IMR-90 (cell line): ENCODE measurements around the gene TMEM63A. TPM values are rescaled to one million over a fixed set of nuclear protein-coding genes. Genes with fewer than 3 reads are reported as not detected.

ENCODE experiments used
- ATAC-seq: fragments of 200-7000 bp; cut with Tn5 transposase; 2 replicates; pipeline ENCODE4 v1.9.1; 2020; ENCODE audit warnings: low read depth, mild to moderate bottlenecking, moderate library complexity
- BruUV-seq: library from RNA; stranded (reverse); fragments of 400-500 nt; replicated peaks from 2 replicates; lab custom pipeline; 2021; lab: Mats Ljungman, UMichigan
- CTCF ChIA-PET: fragments of 300-600 bp; formaldehyde crosslinking; extraction: SDS; loops from one replicate; lab custom pipeline; 2021; ENCODE audit warnings: antibody characterized with exemption; lab: Yijun Ruan, JAX
- POLR2A ChIA-PET: fragments of 300-600 bp; sonication (Branson Sonifier 250); formaldehyde crosslinking; loops from one replicate; lab custom pipeline; 2022; ENCODE audit warnings: antibody characterized with exemption; ENCODE audit not compliant: unreplicated experiment; lab: Charles Lee
- DNase-seq: peaks from one replicate; pipeline ENCODE4 v3.0.0; 2013
- H2AFZ ChIP-seq: replicated peaks from 2 replicates; pipeline ENCODE3; 2013; ENCODE audit warnings: low read length, mild to moderate bottlenecking; ENCODE audit not compliant: poor library complexity
- H2AK5ac ChIP-seq: 2 replicates; pipeline ENCODE4 v1.6.1; 2013; ENCODE audit warnings: low read depth, low read length, inconsistent platforms
- H2AK9ac ChIP-seq: replicated peaks from 2 replicates; pipeline ENCODE3; 2013; ENCODE audit warnings: mild to moderate bottlenecking, low read depth, low read length, moderate library complexity; ENCODE audit not compliant: poor library complexity
- H2BK120ac ChIP-seq: 2 replicates; pipeline ENCODE4 v1.6.1; 2013; ENCODE audit warnings: low read depth, low read length, inconsistent platforms
- H2BK15ac ChIP-seq: 3 replicates; pipeline ENCODE4 v1.6.1; 2013; ENCODE audit warnings: low read depth, low read length, inconsistent platforms
- H2BK20ac ChIP-seq: 2 replicates; pipeline ENCODE4 v1.6.1; 2013; ENCODE audit warnings: low read depth, mild to moderate bottlenecking, inconsistent platforms, low read length, moderate library complexity
- H2BK5ac ChIP-seq: 2 replicates; pipeline ENCODE4 v1.6.1; 2013; ENCODE audit warnings: mild to moderate bottlenecking, low read depth, low read length, inconsistent platforms; ENCODE audit not compliant: poor library complexity, severe bottlenecking
- H3K14ac ChIP-seq: replicated peaks from 2 replicates; pipeline ENCODE4 v1.6.1; 2013; ENCODE audit warnings: low read depth, low read length, inconsistent platforms
- H3K18ac ChIP-seq: 2 replicates; pipeline ENCODE4 v1.6.1; 2013; ENCODE audit warnings: low read depth, low read length, control low read depth
- H3K23ac ChIP-seq: 2 replicates; pipeline ENCODE4 v1.6.1; 2013; ENCODE audit warnings: low read depth, low read length, inconsistent platforms
- H3K27ac ChIP-seq: 2 replicates; pipeline ENCODE4 v1.5.1; 2013; ENCODE audit warnings: mild to moderate bottlenecking, control low read depth, low read length; ENCODE audit not compliant: insufficient read depth
- H3K27me3 ChIP-seq: 2 replicates; pipeline ENCODE4 v1.6.1; 2013; ENCODE audit warnings: low read length; ENCODE audit not compliant: control insufficient read depth, insufficient read depth
- H3K36me3 ChIP-seq: 2 replicates; pipeline ENCODE4 v1.6.1; 2013; ENCODE audit warnings: low read length, mixed read lengths; ENCODE audit not compliant: control insufficient read depth, insufficient read depth
- H3K4ac ChIP-seq: 2 replicates; pipeline ENCODE4 v1.6.1; 2013; ENCODE audit warnings: low read depth, low read length, inconsistent platforms
- H3K4me1 ChIP-seq: 2 replicates; pipeline ENCODE4 v1.6.1; 2013; ENCODE audit warnings: low read length, mixed read lengths; ENCODE audit not compliant: control insufficient read depth, insufficient read depth
- H3K4me2 ChIP-seq: 2 replicates; pipeline ENCODE4 v1.6.1; 2013; ENCODE audit warnings: low read depth, mild to moderate bottlenecking, control low read depth, low read length, moderate library complexity
- H3K4me3 ChIP-seq: 2 replicates; pipeline ENCODE4 v1.5.1; 2013; ENCODE audit warnings: low read depth, mild to moderate bottlenecking, control low read depth, low read length, moderate library complexity; ENCODE audit not compliant: insufficient read depth
- H3K56ac ChIP-seq: 2 replicates; pipeline ENCODE4 v1.6.1; 2013; ENCODE audit warnings: low read length, inconsistent platforms; ENCODE audit not compliant: insufficient read depth; ENCODE audit errors: extremely low read depth
- H3K79me1 ChIP-seq, 2 experiments: 2 replicates each; pipeline ENCODE4 v1.6.1; 2013; ENCODE audit warnings: low read length in 2 of 2, inconsistent platforms in 1 of 2, low read depth in 1 of 2
- H3K9ac ChIP-seq: 2 replicates; pipeline ENCODE4 v1.6.1; 2013; ENCODE audit warnings: low read depth, low read length, control low read depth
- H3K9me1 ChIP-seq: 2 replicates; pipeline ENCODE4 v1.6.1; 2013; ENCODE audit warnings: low read length, inconsistent platforms; ENCODE audit not compliant: insufficient read depth
- H3K9me3 ChIP-seq: 2 replicates; pipeline ENCODE4 v1.6.1; 2013; ENCODE audit warnings: low read length; ENCODE audit not compliant: control insufficient read depth, insufficient read depth
- H4K20me1 ChIP-seq: 2 replicates; pipeline ENCODE4 v1.6.1; 2013; ENCODE audit warnings: low read length, inconsistent platforms; ENCODE audit not compliant: insufficient read depth
- H4K5ac ChIP-seq: 2 replicates; pipeline ENCODE4 v1.6.1; 2013; ENCODE audit warnings: mild to moderate bottlenecking, low read depth, low read length, control low read depth
- H4K8ac ChIP-seq, 2 experiments: 2 replicates each; pipeline ENCODE4 v1.6.1; 2013; ENCODE audit warnings: low read depth in 2 of 2, low read length in 2 of 2, control low read depth in 1 of 2, inconsistent platforms in 1 of 2
- H4K91ac ChIP-seq: 2 replicates; pipeline ENCODE4 v1.6.1; 2013; ENCODE audit warnings: low read depth, low read length, inconsistent platforms; ENCODE audit not compliant: insufficient read depth
- CHD1 ChIP-seq: IDR thresholded peaks from 2 replicates; pipeline ENCODE4 v1.6.1; 2012; ENCODE audit warnings: low read depth, low read length, improper control_type of control experiment
- CTCF ChIP-seq: conservative IDR thresholded peaks from 2 replicates; pipeline ENCODE4 v1.5.1; 2012; ENCODE audit warnings: mild to moderate bottlenecking, low read depth, low read length, improper control_type of control experiment
- MAFK ChIP-seq: IDR thresholded peaks from 2 replicates; pipeline ENCODE4 v1.6.1; 2012; ENCODE audit warnings: low read depth, low read length, improper control_type of control experiment
- MAZ ChIP-seq: IDR thresholded peaks from 2 replicates; pipeline ENCODE4 v1.6.1; 2012; ENCODE audit warnings: low read depth, mild to moderate bottlenecking, low read length, improper control_type of control experiment, moderate library complexity, borderline replicate concordance
- MXI1 ChIP-seq: IDR thresholded peaks from 2 replicates; pipeline ENCODE4 v1.6.1; 2012; ENCODE audit warnings: low read depth, mild to moderate bottlenecking, low read length, moderate library complexity, borderline replicate concordance
- NFE2L2 ChIP-seq: fragments of 150-350 bp; IDR thresholded peaks from 2 replicates; pipeline ENCODE4 v1.6.1; 2016; ENCODE audit warnings: low read depth, mild to moderate bottlenecking, low read length
- POLR2A ChIP-seq: IDR thresholded peaks from 2 replicates; pipeline ENCODE4 v1.6.1; 2012; ENCODE audit warnings: mild to moderate bottlenecking, low read depth, low read length
- RAD21 ChIP-seq: IDR thresholded peaks from 2 replicates; pipeline ENCODE4 v1.6.1; 2012; ENCODE audit warnings: low read length, improper control_type of control experiment
- RFX5 ChIP-seq: IDR thresholded peaks from 2 replicates; pipeline ENCODE4 v1.8.0; 2012; ENCODE audit warnings: low read depth, mild to moderate bottlenecking, low read length, moderate library complexity
- USF2 ChIP-seq: fragments of 150-350 bp; IDR thresholded peaks from 2 replicates; pipeline ENCODE4 v1.6.1; 2017; ENCODE audit warnings: mild to moderate bottlenecking, antibody characterized with exemption, low read length, low read depth
- WGBS, 2 experiments: methylation state at CpG; one replicate each; pipeline versions ENCODE4 v1.1.5 to v1.1.7; 2013; ENCODE audit warnings: missing lambda C conversion rate in 2 of 2; ENCODE audit not compliant: insufficient read length in 1 of 2; ENCODE audit errors: extremely low coverage in 2 of 2; 5-methylcytosine and 5-hydroxymethylcytosine counted together
- dilution Hi-C: fragments of 300-500 bp; cut with HindIII; formaldehyde crosslinking; loops from one replicate; pipeline ENCODE4 v1.14.3; 2018; ENCODE audit warnings: low sequenced_read_pairs; ENCODE audit not compliant: unreplicated experiment
- in situ Hi-C: fragments of 300-500 bp; cut with MboI; formaldehyde crosslinking; loops from 3 replicates; pipeline ENCODE4 v1.14.3; 2019; ENCODE audit warnings: low sequenced_read_pairs, inconsistent platforms, mixed read lengths
- intact Hi-C: fragments of 100-400 bp; cut with micrococcal nuclease; formaldehyde crosslinking; loops from 2 replicates; pipeline ENCODE4 v1.10.0; 2022
- polyA plus RNA-seq, 3 experiments: library from polyadenylated mRNA; depleted of rRNA; stranded (reverse); fragments of >200 nt; gene quantifications; 2 replicates each; pipeline ENCODE4 v1.2.3, GENCODE V29; 2012; ENCODE audit warnings: low replicate concordance in 1 of 3
- total RNA-seq: library from RNA; depleted of rRNA; stranded (reverse); fragments of >200 nt; gene quantifications from 2 replicates; pipeline ENCODE4 v1.2.3, GENCODE V29; 2012

TMEM63A gene
- total and polyA plus RNA-seq, 2 of the 4 experiments (the other 2 are of a cell fraction): 4.7 to 23.3 TPM

GRCh38 chr1:225906467-225906866 is 24.3 kb upstream of the TMEM63A start:
- no peak overlapping the region for H2AK9ac ChIP-seq
- H3K56ac ChIP-seq: no peak overlapping the region
- H3K9ac ChIP-seq: no peak overlapping the region
- H2AFZ ChIP-seq: no peak overlapping the region
- H2AK5ac ChIP-seq: no peak overlapping the region
- H2BK120ac ChIP-seq: no peak overlapping the region
- dilution Hi-C loops (no loop called here), in situ Hi-C loops (no loop called here), intact Hi-C loops (no loop called here)
- H3K9me3 ChIP-seq: no peaks in the 10 kb centered on the region
- no peak overlapping the region for H3K27ac ChIP-seq
- no peak overlapping the region for H2BK20ac ChIP-seq
- no peak overlapping the region for H3K4ac ChIP-seq
- no CpG with 5 or more reads among the region's 6 CpGs for WGBS, 2 experiments
- peaks cover 1% of the 10 kb centered on the region; the same call in 1 of the 2 replicates for H3K4me1 ChIP-seq
- H3K18ac ChIP-seq: no peak overlapping the region
- ATAC-seq (no peak), DNase-seq (no peak)
- peaks cover 3% of the 10 kb centered on the region; the same call in 1 of the 2 replicates for H3K27me3 ChIP-seq
- no peak overlapping the region for H4K8ac ChIP-seq
- H4K91ac ChIP-seq: no peak overlapping the region
- TF ChIP-seq CTCF: no peak
- TF ChIP-seq MAFK: no peak
- TF ChIP-seq MAZ: no peak
- no peak for TF ChIP-seq RAD21
- TF ChIP-seq NFE2L2: no peak
- no peak for TF ChIP-seq POLR2A
- no peak for TF ChIP-seq CHD1
- TF ChIP-seq RFX5: no peak
- TF ChIP-seq USF2: no peak
- TF ChIP-seq MXI1: no peak
- no peak overlapping the region for H3K4me2 ChIP-seq
- H2BK5ac ChIP-seq: no peak overlapping the region
- no peaks in the 10 kb centered on the region for H3K9me1 ChIP-seq
- no peak overlapping the region for H3K23ac ChIP-seq
- H3K4me3 ChIP-seq: no peak overlapping the region
- no peaks in the 10 kb centered on the region for H3K36me3 ChIP-seq
- ChIA-PET CTCF (interaction anchor here (1.0 kb wide), 1 partner anchor 432 kb away, joined by 3 read pairs; no protein-coding TSS in a partner anchor), POLR2A (interaction anchor here (0.6 kb wide), 1 partner anchor 401 kb away, joined by 3 read pairs; no protein-coding TSS in a partner anchor)
- no peaks in the 10 kb centered on the region for H3K79me1 ChIP-seq
- H3K14ac ChIP-seq: no peak overlapping the region
- H2BK15ac ChIP-seq: no peak overlapping the region
- BruUV-seq: no TSS peak
- H4K20me1 ChIP-seq: no peaks in the 10 kb centered on the region
- no peak overlapping the region for H4K5ac ChIP-seq
